K562 (cell line): ENCODE results near the gene COX6B2. TPM values are rescaled to one million over a fixed set of nuclear protein-coding genes. Genes with fewer than 3 reads are reported as not detected.
A peak's percentile ranks its signal among the peaks of the same experiment; 100 is the strongest.

ENCODE experiments used
- CBX8 ChIP-seq: fragments of 200-600 bp; sonication (generic); IDR thresholded peaks from 2 replicates; pipeline ENCODE4 v1.6.1; 2012; ENCODE audit warnings: borderline replicate concordance, mixed run types, low read depth, mild to moderate bottlenecking, moderate library complexity, mixed read lengths, low read length, control low read depth, inconsistent platforms; ENCODE audit not compliant: poor library complexity, severe bottlenecking; ENCODE audit errors: extremely low read depth
- HNRNPH1 ChIP-seq: fragments of 200-400 bp; formaldehyde crosslinking; optimal IDR thresholded peaks from 2 replicates; pipeline ENCODE3; 2017; ENCODE audit warnings: low read depth, mild to moderate bottlenecking, low read length, moderate library complexity
- MYBL2 ChIP-seq, 2 experiments: fragments of 450-650 bp in 1 of 2; sonication (generic) in 1 of 2; formaldehyde crosslinking in 1 of 2; IDR thresholded peaks; 2 replicates each; pipeline versions ENCODE4 v1.6.1 to v1.8.1; 2017 to 2022; ENCODE audit warnings: borderline replicate concordance in 1 of 2, inconsistent platforms in 1 of 2, low read depth in 1 of 2, mild to moderate bottlenecking in 1 of 2, missing genetic modification reagents in 1 of 2, moderate library complexity in 1 of 2
- NBN ChIP-seq: fragments of 450-650 bp; IDR thresholded peaks from 2 replicates; pipeline ENCODE4 v1.6.1; 2016; ENCODE audit warnings: low read depth, mild to moderate bottlenecking
- NEUROD1 ChIP-seq: fragments of 150-350 bp; IDR thresholded peaks from 2 replicates; pipeline ENCODE4 v1.6.1; 2014; ENCODE audit warnings: borderline replicate concordance, low read length, low read depth; ENCODE audit not compliant: partially characterized antibody
- POLR2G ChIP-seq: fragments of 200-400 bp; formaldehyde crosslinking; IDR thresholded peaks from 2 replicates; pipeline ENCODE4 v1.6.1; 2017; ENCODE audit warnings: low read depth, mild to moderate bottlenecking, antibody characterized with exemption, low read length, moderate library complexity
- PTTG1 ChIP-seq: fragments of 450-650 bp; IDR thresholded peaks from 2 replicates; pipeline ENCODE4 v1.6.1; 2016; ENCODE audit warnings: low read depth, mild to moderate bottlenecking, missing genetic modification characterization, missing compliant biosample characterization
- RBM39 ChIP-seq: fragments of 200-400 bp; formaldehyde crosslinking; optimal IDR thresholded peaks from 2 replicates; pipeline ENCODE3; 2018; ENCODE audit warnings: low read depth, low read length
- SIRT6 ChIP-seq: IDR thresholded peaks from one replicate; pipeline ENCODE4 v1.6.1; 2012; ENCODE audit warnings: low read depth, mild to moderate bottlenecking, control low read depth, inconsistent platforms, low read length, moderate library complexity
- SLC30A9 ChIP-seq: fragments of 250-450 bp; sonication (Bioruptor Pico); IDR thresholded peaks from 2 replicates; pipeline ENCODE4 v1.8.0; 2022; ENCODE audit warnings: mild to moderate bottlenecking, moderate library complexity
- STAT5B ChIP-seq: fragments of 250-450 bp; sonication (Bioruptor Pico); IDR thresholded peaks from 2 replicates; pipeline ENCODE4 v1.8.0; 2021; ENCODE audit warnings: mild to moderate bottlenecking, inconsistent platforms
- ZBTB40 ChIP-seq, 2 experiments: fragments of 450-650 bp in 1 of 2; sonication (generic) in 1 of 2; formaldehyde crosslinking in 1 of 2; IDR thresholded peaks; 2 replicates each; pipeline versions ENCODE4 v1.7.1 to v1.9.0; 2016 to 2022; ENCODE audit warnings: inconsistent platforms in 1 of 2, mild to moderate bottlenecking in 1 of 2, missing genetic modification reagents in 1 of 2
- ZNF277 ChIP-seq: fragments of 250-450 bp; sonication (Bioruptor Pico); IDR thresholded peaks from 2 replicates; pipeline ENCODE4 v1.8.0; 2022; ENCODE audit warnings: inconsistent platforms, mild to moderate bottlenecking, moderate library complexity, borderline replicate concordance
- ZNF586 ChIP-seq: fragments of 450-650 bp; formaldehyde crosslinking; conservative IDR thresholded peaks from 2 replicates; pipeline ENCODE4 v1.4.0; 2020; ENCODE audit warnings: mild to moderate bottlenecking, moderate library complexity
- ZNF785 ChIP-seq: fragments of 250-450 bp; sonication (Bioruptor Pico); IDR thresholded peaks from 2 replicates; pipeline ENCODE4 v1.4.0; 2020; ENCODE audit warnings: mild to moderate bottlenecking
- polyA plus RNA-seq, 8 experiments: library from polyadenylated mRNA; depleted of rRNA in 4 of 8; stranded (reverse) in 5 of 8; unstranded in 3 of 8; fragments of >200 nt; fragmentation: Nextera tagmentation in 2 of 8; fragmentation: Illumina TruSeq in 1 of 8; extraction: Ambion mirVana in 2 of 8; extraction: Trizol in 1 of 8; gene quantifications; 2 replicates each; pipeline versions ENCODE4 v1.2.1 to v1.2.3, GENCODE V29; 2011 to 2014; ENCODE audit warnings: inconsistent platforms in 1 of 8, missing spikeins in 1 of 8
- total RNA-seq, 7 experiments: library from RNA; depleted of rRNA in 6 of 7; stranded (reverse); fragments of >200 nt in 6 of 7; fragmentation: Illumina TruSeq in 2 of 7; extraction: Trizol in 2 of 7; gene quantifications; 2 replicates each; pipeline versions ENCODE4 v1.2.1 to v1.2.3, GENCODE V29; 2011 to 2021; ENCODE audit warnings: low replicate concordance in 1 of 7
- TF ChIP-seq, protein P1 (sequence below): sonication (generic); formaldehyde crosslinking; IDR thresholded peaks from 2 replicates; pipeline ENCODE4 v1.8.0; 2023; ENCODE audit warnings: mild to moderate bottlenecking, missing genetic modification reagents

Gene COX6B2
- total and polyA plus RNA-seq, 9 of the 15 experiments (the other 6 are each of a cell fraction or from before 2014, with no cell fraction given) = 0.40 to 2.5 (median 0.83) TPM

GRCh38 chr19:55305491-55305890 lies 49.0 kb downstream of the COX6B2 start (continued):
- TF ChIP-seq ZBTB40 (IDR thresholded peaks at IDR 0.05) (peak; percentile 54), ZBTB40 (CRISPR knock-in tag; IDR thresholded peaks at IDR 0.05) (no peak), POLR2G (0 out of 2 replicates have a peak, but pooled peaks have one; percentile 5), NBN (no peak), ZNF277 (CRISPR knock-in tag) (no peak), HNRNPH1 (no peak), PTTG1 (tag) (no peak), RBM39 (no peak), MYBL2 (IDR thresholded peaks at IDR 0.05; ENCODE audit: low read depth) (no peak), MYBL2 (CRISPR knock-in tag; IDR thresholded peaks at IDR 0.05; ENCODE audit: borderline replicate concordance) (no peak), SLC30A9 (CRISPR knock-in tag) (no peak), CBX8 (no peak), ZNF586 (CRISPR knock-in tag) (no peak), ZNF785 (CRISPR knock-in tag) (no peak), STAT5B (CRISPR knock-in tag) (no peak), NEUROD1 (no peak), SIRT6 (no peak)
- TF ChIP-seq, protein P1, sequence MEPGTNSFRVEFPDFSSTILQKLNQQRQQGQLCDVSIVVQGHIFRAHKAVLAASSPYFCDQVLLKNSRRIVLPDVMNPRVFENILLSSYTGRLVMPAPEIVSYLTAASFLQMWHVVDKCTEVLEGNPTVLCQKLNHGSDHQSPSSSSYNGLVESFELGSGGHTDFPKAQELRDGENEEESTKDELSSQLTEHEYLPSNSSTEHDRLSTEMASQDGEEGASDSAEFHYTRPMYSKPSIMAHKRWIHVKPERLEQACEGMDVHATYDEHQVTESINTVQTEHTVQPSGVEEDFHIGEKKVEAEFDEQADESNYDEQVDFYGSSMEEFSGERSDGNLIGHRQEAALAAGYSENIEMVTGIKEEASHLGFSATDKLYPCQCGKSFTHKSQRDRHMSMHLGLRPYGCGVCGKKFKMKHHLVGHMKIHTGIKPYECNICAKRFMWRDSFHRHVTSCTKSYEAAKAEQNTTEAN (CRISPR knock-in tag) = no peak
